HEK293T (cell line): ENCODE results near the gene AFG3L2.

Source experiments
- FOXK2 ChIP-seq: fragments of 450-650 bp; IDR thresholded peaks from 2 replicates; pipeline ENCODE4 v1.6.1; 2016; ENCODE audit warnings: mild to moderate bottlenecking
- FOXM1 ChIP-seq: fragments of 450-650 bp; IDR thresholded peaks from 2 replicates; pipeline ENCODE4 v1.6.1; 2017; ENCODE audit warnings: mild to moderate bottlenecking, borderline replicate concordance

- TF ChIP-seq FOXK2 (no peak), FOXM1 (no peak)
These were observed 43.3 kb downstream of the AFG3L2 start for GRCh38 chr18:12333506-12334290.
